SH-SY5Y (cell line): Measurements from ENCODE around the gene WDFY4.

Experiments
- GATA2 ChIP-seq: IDR thresholded peaks from 2 replicates; pipeline ENCODE4 v1.6.1; 2011; ENCODE audit warnings: mild to moderate bottlenecking, low read depth, low read length
- GATA3 ChIP-seq: IDR thresholded peaks from 2 replicates; pipeline ENCODE4 v1.6.1; 2011; ENCODE audit warnings: low read depth, mild to moderate bottlenecking, low read length, moderate library complexity

DNA sequence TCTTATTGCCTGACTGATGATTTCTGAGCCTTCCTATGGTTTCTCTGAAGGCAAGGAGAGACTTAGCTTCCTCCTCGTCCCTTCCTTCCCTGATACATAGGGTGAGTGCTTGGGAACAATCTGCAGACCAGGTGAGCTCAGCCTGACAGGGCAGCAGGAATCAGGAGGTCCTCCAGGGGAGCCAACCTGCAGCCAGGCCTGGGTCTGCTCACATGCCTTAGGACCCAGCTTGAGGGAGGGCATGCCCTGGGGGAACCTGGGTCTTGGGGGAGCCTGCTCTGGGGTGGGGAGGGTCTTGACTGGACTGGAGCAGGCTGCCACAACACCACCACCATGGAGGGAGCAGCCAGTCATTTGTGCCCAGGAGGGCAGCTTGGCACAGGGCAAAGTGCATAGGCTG is 197.3 kb downstream of the WDFY4 start:
- TF ChIP-seq GATA2 (no peak), GATA3 (no peak)
